Stimulated activated CD8-positive, alpha-beta memory T cell treated with anti-CD3 and anti-CD28 coated beads, Interleukin-4, amount 100 ng/mL, for 24 hours (primary cell): ENCODE measurements around the gene TAF11L11.
"Not testable (repeated sequence)": the region's sequence is repeated elsewhere in the genome, so short reads cannot be mapped to it uniquely, and the experiment has no call there.

Experiments
- DNase-seq: peaks from one replicate; pipeline ENCODE4 v3.0.0-alpha.2; 2020; ENCODE audit warnings: low read depth

Gene TAF11L11

GRCh38 chr5:17603880-17604279 is at the start of gene TAF11L11:
TAF11L11 (plus strand) TSS chr5:17604183.
- DNase-seq, result not testable (repeated sequence)

GRCh38 chr5:17585658-17586057 is 18.3 kb upstream of the TAF11L11 start, which contains the start of gene TAF11L7:
TAF11L7 (minus strand) TSS chr5:17585758.
- not testable (repeated sequence) for DNase-seq

- DNase-seq, result not testable (repeated sequence)
Observed at GRCh38 chr5:17590860-17591259, 13.1 kb upstream of the TAF11L11 start, which contains the start of gene TAF11L8. TAF11L8 (minus strand) TSS chr5:17590960.

GRCh38 chr5:17594255-17594654 is 9.7 kb upstream of the TAF11L11 start, which contains the start of gene TAF11L9:
TAF11L9 (minus strand) TSS chr5:17594394.
- not testable (repeated sequence) for DNase-seq

DNA sequence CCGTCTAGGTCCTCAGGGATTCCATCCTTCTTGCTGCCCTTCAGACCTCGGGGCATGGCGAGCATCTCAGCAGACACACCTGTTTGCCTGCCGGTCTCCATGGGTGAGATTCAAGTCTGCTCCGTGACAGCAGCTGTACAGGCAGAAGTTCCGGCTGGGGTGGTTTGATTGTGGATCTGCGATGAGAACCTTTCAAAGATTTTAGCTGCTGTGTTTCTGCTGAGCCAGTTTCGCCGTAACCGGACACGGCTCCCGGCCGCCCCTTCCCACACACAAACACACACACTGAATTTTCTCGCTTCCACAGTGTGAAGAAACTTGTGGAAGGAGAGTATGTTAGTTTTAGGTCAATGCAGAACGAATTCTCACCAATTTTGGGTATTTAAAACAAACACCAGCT is 6.3 kb upstream of the TAF11L11 start, which contains the start of gene TAF11L10:
Gene TAF11L10, minus strand, starts transcription at position 101 of the 400 bp plus-strand sequence.
- DNase-seq, result not testable (repeated sequence)

DNA sequence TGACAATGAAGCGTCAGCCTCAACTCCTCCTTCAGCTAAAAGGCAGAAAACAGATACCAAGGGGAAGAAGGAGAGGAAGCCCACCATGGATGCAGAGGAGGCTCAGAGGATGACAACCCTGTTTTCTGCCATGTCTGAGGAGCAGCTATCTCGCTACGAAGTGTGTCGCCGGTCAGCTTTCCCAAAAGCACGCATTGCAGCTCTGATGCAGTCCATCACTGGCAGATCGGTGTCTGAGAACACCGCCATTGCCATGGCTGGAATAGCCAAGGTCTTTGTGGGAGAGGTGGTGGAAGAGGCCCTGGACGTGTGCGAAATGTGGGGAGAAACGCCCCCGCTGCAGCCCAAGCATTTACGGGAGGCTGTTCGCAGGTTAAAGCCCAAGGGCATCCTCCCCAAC is 968 bp downstream of the TAF11L11 start:
- no peak for DNase-seq

GRCh38 chr5:17607461-17607860 is 3.5 kb downstream of the TAF11L11 start:
- not testable (repeated sequence) for DNase-seq

DNA sequence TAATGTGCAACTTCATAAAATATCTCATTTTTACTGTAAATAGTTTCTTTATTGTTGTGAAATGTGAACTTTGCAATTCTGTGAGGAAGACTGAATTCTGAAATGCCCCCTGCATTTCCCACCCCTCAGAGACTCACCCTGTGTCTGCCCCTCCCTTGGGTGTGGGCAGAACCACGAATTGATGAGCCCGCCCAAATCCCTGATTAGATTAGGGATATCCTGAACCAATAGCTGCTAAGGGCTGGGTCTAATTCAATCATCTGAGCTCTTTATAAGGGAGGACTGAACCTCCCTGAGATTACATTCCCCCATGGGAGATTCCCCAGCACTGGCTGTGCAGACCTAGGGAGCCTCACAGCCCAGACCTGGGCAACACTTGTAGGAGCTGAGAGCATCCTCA is 6.1 kb downstream of the TAF11L11 start, which contains the start of gene TAF11L12:
Gene TAF11L12, plus strand, starts transcription at position 301 of the 400 bp plus-strand sequence.
- not testable (repeated sequence) for DNase-seq

DNA sequence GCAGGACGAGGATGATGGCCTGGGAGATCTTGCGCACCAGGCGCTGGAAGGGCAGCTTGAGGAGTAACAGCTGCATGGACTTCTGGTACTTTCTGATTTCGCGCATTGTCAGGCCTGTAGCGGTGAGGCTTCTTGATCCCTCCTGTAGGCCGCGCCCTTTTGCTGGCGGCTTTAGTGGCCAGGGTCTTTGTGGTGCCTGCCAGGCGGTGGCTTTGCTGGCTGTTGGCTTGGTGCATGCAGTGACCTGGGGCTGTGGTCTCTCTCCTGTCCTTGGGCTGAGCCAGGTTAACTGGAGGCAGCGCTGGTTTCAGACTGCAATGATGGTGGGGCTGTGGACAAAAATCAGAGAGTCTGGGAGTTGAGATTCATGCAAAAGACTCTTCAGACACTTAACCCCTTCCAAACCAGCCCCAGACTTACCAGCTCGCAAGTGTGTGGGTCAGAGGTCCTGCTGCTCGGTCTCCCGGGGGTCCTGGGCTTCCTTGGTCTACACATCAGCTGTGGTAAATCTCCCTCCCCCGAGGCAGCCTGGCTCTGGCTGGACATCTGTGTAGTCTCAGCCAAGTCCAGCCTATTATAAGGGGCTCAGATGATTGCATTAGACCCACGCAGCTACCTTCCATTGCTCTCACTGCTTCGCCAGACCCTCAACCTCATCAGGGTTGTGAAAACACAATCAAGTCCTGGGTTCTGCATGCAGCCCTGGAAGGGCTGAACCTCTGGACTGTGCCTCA is 11.1 kb downstream of the TAF11L11 start:
- DNase-seq, result no peak

DNA sequence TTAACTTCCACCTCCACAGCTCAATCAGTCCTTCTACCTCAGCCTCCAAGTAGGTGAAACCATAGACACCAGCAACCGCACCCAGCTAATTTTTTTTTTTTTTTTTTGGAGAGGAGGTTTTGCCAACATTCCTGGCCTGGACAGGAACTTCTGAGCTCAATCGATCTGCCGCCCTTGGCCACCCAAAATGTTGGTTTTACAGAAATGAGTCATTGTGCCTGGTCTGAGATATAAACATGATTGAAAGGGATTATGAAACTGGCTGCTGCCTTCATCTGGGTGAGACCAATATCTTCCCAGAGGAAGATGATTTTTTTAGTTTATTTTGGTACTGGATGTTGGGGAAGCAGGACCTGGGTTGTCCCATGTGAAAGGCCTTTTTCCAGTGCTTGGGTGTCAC is 15.4 kb downstream of the TAF11L11 start:
- no peak for DNase-seq

- no peak for DNase-seq
Observed at GRCh38 chr5:17620627-17621026, 16.6 kb downstream of the TAF11L11 start.

GRCh38 chr5:17625686-17626085 is 21.7 kb downstream of the TAF11L11 start:
- DNase-seq, result no peak

DNA sequence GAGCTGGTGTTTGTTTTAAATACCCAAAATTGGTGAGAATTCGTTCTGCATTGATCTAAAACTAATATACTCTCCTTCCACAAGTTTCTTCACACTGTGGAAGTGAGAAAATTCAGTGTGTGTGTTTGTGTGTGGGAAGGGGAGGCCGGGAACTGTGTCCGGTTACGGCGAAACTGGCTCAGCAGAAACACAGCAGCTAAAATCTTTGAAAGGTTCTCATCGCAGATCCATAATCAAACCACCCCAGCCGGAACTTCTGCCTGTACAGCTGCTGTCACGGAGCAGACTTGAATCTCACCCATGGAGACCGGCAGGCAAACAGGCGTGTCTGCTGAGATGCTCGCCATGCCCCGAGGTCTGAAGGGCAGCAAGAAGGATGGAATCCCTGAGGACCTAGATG is 27.8 kb downstream of the TAF11L11 start, which contains the start of gene TAF11L13:
Gene TAF11L13, plus strand, starts transcription at position 301 of the 400 bp plus-strand sequence.
- not testable (repeated sequence) for DNase-seq

DNA sequence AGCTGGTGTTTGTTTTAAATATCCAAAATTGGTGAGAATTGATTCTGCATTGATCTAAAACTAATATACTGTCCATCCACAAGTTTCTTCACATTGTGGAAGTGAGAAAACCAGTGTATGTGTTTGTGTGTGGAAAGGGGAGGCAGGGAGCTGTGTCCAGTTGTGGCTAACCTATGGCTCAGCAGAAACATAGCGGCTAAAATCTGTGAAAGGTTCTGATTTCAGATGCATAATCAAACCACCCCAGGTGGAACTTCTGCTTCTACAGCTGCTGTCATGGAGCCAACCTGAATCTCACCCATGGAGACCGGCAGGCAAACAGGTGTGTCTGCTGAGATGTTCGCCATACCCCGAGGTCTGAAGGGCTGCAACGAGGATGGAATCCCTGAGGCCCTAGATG is 30.2 kb downstream of the TAF11L11 start, which contains the start of gene TAF11L14:
Gene TAF11L14, plus strand, starts transcription at position 301 of the 400 bp plus-strand sequence.
- DNase-seq, result no peak

DNA sequence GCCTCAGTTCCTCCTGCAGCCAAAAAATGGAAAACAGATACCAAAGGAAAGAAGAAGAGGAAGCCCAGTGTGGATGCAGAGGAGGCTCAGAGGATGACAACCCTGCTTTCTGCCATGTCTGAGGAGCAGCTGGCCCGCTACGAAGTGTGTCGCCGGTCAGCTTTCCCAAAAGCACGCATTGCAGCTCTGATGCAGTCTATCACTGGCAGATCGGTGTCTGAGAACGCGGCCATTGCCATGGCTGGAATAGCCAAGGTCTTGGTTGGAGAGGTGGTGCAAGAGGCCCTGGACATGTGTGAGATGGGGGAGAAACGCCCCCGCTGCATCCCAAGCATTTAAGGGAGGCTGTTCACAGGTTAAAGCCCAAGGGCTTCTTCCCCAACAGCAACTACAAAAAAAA is 45.2 kb downstream of the TAF11L11 start:
- not testable (repeated sequence) for DNase-seq

GRCh38 chr5:17655201-17655759 is 51.3 kb downstream of the TAF11L11 start:
- DNase-seq, result not testable (repeated sequence)
